DMS53 treated with DMSO at 0.1 percent for 48 hours (cell line): ENCODE measurements around the gene ADD2.
"Not testable (repeated sequence)": the region's sequence is repeated elsewhere in the genome, so short reads cannot be mapped to it uniquely, and the experiment has no call there.

Experiments
- DNase-seq: peaks from one replicate; lab custom pipeline; 2025; ENCODE audit not compliant: unreplicated experiment; lab: John Stamatoyannopoulos, UW

ADD2 gene

DNA sequence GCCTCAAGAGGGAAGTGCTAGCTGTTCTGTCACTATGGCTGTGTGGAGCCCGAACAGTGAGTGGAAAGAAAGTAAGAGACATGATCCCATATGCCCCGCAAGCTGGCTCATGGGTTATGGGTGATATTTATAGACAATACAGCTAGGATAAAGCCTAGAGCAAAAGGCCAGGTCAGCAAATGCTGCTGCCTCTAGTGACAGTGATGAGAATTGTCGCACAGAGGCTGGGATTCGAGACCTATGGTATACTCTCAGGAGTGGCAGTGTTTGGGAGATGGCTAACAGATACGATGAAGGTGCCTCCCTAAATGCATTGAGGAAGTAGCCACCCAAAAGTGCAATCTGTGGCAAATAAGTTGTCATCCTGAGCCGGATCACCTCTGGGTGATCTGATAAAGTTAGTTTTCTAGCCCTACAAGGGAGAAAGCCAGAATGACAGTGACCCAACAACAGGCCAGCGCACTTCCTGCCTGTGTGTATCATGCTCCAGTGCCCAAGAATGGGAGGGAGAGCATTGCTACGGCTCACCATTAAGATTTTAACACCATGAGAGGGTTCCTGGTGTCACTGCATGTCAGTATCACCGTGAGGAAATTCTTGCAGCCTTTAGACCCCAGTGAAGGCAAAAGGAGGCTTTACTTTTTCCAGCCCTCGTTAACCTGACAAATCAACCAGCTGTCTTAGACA is 122.1 kb downstream of the ADD2 start:
- no peak for DNase-seq

DNA sequence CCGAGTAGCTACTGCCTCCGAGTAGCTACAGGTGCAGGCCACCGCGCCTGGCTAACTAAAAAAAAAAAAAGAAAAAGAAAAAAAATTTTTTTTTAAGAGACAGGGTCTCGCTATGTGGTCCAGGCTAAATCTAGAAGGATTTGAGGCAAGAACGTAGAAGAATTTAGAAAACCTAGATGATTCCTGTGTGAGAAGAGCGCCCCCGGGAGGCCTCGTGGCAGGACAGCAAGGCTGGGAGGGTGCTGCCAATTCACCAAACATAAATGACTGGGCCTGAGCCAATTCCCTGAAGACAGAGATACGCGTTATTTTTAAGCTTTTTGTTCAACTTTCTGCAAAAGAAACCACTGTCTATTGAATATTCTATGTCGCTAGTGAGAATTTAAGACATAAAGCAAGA is 124.3 kb downstream of the ADD2 start:
- DNase-seq = peak; percentile 38

DNA sequence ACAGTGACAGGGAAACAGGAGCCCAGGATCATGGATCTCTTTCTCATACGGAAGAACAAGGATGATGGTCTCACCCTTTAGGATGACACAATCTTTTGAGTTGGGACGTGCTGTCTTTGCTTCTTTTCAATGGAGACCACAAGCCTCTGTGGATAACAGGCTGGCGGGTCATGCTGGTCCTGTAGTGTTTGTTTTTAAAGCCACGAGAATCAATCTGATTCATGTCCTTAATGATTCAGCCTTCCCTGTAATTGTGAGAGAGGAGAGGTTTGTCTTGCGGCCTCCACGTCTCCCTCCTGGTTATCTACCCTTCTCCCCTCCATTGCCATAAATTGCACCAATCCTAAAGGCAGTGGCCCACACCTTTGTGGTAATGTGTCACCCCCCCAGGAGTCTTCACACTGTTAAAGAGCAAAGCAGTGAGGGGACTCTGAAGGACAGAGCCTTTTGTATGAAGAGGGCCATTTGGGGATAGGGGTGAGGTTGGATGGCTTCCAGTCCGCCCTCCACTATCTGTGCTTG is 126.7 kb downstream of the ADD2 start:
- no peak for DNase-seq

DNA sequence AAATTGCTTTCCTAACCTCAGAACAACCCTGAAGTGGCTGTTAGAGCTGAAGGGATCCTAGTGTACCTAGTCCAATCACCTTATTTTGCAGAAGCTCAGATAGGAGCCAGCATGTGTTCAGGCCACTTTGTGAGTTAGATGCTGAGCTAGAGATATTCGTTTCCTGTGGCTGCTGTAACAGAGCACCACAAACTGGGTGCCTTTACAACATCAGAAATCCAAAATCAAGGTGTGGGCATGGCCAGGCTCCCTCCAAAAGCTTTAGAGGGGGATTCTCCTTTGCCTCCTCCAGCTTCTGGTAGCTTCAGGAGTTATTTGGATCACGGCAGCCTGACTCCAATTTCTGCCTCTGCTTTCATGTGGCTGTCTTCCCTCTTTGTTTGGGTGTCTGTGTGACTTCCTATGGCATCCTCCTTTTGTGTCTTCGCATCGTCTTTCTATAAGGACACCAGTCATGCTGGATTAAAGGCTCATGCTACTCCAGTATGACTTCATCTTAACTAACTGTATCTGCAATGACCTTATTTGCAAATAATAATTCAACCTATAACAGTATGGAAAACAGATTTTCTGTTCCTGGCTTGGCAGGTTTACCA is 128.1 kb downstream of the ADD2 start:
- DNase-seq = no peak

DNA sequence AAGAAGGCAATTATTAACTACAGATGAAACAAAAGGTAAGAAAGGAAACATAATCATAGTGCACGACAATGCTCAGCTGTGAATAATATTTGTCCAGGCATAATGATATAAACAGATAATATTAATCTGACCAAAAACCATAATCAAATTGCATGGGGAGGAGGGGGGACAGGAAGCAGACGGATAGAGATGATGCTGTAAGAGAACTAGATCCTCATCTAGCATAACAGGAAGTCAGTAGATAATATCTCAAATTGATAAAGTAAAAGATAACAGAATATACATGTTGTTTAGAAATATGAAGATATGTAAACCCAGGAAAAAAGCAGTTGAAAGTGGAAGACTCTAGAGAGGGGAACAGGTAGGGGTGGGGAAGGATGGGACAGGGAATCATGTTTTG is 129.4 kb downstream of the ADD2 start:
- no peak for DNase-seq

DNA sequence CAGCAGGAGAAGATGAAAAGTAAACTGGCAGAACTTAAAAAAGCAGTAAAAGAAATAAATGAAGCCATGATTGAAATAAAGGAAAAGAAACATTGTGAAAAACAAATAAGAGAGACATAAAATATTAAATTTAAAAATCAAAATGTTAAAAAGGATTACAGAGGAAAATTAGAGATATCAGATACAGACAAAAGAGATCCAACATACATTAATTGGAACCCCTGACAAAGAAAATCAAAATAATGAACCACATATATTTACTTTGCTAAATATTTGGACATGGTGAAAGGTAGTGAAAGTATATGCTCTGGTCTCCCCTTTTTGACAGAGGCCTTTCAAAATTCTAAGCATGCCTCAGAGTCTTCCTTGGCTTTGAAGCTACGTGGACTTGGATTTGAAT is 134.5 kb downstream of the ADD2 start:
- no peak for DNase-seq

DNA sequence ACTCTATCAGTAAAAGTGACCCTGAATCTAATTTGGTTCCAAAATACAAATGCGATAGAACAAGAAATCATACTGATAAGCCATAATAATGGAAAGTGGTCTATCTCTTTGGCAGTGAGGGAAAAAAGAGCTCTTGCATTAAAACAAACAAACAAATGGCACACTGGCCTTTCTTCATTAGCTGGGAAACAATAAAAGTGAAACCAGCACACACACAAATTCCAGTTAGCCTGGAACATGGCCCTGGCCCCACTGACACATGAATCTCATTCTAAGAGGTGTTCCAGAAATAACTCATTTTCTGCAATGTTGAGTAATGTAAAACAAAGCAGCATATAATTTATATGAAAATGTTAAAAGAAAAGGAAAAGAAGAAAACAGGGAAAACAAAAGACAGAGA is 135.0 kb downstream of the ADD2 start:
- DNase-seq = no peak

DNA sequence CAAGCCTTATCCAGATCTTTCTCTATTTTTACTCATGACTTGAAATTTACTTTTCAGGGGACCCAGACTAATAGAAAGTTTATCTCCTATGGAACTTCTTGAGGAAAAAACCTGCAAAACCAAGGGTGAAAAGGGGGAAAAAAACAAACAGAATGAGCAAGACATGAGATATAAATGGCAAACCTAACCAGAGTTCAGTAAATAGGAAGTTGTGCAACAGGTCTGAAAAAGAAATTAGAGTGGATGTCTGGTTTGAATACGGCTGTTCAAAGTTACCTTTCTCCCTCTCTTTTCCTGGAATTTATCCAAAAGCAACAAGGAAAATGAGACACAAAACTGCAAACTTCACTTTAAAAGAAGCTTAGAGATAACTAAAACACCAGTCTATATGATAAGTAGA is 135.6 kb downstream of the ADD2 start:
- DNase-seq = no peak

DNA sequence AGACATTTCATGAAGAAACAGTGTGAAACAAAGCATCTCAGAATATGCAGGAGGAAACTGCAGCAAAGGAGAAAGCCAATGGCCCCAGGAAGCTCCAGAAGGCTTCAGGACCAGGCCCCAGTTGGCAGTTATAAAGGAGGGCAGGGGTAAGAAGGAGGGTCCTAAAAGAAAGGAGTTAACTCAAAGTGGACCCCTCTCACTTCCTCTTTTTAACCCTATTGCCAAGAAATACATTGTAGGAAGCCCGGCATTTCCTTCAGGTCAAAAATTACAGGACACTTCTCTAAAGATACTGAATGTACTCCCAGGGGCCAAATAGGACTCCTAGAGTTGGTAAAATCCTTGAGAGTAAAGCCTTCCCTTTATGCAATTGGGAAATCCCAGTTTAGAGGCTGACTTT is 137.2 kb downstream of the ADD2 start:
- DNase-seq = no peak

DNA sequence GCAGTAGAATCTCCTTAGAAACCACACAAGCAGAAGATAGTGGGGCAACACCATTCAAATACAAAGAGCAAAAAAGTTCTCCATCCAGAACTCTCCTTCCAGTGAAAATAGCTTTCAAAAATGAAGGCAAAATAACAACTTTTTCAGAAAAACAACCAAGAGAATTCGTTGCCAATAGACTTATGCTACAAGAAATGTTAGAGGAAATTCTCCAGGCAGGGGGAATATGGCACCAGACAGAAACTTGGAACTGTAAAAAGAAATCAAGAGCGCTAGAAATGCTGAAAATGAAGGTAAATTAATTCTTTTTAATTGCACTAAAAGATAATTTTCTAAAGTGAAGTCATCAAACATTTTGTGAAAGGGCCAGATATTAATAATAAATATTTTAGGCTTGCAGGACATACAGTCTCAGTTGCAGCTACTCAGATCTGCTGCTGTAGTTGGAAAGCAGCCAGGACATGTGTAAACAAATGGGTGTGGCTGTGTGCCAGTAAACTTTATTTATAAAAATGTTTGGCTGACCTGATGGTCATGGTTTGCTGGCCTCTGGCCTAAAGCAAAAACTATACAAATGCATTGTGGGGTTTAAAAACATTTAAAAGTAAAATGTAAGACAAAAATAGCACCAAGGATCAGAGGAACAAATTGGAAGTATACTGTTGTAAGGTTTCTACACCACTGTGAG is 140.6 kb downstream of the ADD2 start:
- DNase-seq = peak; percentile 16

DNA sequence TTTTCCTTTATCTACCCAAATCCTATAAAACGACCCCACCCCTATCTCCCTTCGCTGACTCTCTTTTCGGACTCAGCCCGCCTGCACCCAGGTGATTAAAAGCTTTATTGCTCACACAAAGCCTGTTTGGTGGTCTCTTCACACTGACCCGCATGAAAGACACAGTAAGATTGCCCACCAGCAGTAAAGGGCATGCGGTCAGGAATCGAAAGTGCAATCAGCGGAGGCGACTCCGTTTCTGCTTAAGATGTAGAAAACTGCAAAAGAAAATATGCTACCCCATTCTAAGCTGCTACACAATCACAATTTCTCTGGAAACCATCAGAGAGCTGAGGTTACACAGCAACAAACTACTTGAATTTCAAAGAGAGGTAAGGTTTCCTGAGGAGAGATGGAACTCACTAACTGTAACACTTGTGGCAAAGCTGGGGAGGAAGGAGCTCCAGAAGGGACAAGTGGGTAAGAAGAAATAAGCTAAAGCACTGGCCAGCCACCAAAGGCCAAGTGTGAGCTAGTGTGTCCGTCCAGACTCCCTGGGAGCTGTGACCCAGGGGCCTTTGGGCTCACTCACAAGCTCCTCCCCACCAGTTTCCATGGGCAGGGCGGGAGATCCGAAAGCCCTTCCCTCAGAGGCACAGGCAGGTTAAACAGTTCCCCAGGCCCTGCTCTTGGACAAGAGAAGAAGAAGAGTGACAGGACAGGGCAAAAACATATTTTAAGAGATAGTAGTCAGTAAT is 141.6 kb downstream of the ADD2 start:
- no peak for DNase-seq

DNA sequence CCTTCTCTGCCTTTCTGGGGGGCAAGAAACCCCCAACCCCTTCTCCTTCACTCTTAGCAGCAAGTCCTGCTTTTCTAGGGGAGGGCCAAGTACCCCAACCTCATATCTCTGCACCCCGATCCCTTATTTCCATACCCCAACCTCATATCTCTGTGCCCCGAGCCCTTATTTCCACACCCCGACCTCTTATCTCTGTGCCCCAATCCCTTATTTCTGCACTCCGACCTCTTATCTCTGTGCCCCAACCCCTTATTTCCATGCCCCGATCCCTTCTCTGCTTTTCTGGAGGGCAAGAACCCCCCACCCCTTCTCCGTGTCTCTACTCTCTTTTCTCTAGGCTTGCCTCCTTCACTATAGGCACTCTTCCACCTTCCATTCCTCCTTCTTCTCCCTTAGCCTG is 146.5 kb downstream of the ADD2 start:
- DNase-seq = not testable (repeated sequence)

DNA sequence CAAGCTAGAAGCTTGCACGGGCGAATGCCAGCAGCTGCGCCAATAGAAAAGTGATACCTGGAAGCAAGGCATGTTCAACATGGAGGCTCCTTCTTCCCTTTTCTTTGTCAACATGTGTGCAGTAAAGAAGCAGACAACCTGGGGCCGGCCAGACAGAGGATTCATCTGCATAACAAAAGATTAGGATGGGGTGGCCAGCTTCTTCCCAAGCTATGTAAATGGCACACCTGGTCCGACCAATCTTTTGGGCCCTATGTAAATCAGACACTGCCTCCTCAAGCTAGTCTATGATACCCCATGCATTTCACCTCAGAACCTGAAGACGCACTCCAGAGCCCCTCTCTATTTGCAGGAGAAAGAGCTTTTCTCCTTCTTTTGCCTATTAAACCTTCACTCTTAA is 148.0 kb downstream of the ADD2 start:
- DNase-seq = no peak

DNA sequence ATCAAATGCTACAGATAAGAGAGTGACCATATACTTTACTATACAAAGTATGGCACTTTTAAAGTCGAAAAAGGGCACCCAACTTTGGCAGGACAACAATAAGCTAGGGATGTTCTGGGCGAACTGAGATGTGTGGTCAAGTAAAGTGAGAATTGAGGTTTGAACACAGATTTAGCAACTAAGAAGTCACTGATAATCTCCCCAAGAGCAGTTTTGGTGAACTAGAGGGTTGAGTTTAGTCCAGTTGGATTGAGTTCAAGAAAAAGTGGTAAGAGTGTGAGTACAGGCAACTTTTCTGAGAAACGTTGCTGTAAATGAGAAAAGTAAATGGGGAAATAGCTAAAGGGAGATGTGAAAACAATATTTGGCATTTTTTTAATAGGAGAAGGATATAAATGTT is 148.8 kb downstream of the ADD2 start:
- no peak for DNase-seq

DNA sequence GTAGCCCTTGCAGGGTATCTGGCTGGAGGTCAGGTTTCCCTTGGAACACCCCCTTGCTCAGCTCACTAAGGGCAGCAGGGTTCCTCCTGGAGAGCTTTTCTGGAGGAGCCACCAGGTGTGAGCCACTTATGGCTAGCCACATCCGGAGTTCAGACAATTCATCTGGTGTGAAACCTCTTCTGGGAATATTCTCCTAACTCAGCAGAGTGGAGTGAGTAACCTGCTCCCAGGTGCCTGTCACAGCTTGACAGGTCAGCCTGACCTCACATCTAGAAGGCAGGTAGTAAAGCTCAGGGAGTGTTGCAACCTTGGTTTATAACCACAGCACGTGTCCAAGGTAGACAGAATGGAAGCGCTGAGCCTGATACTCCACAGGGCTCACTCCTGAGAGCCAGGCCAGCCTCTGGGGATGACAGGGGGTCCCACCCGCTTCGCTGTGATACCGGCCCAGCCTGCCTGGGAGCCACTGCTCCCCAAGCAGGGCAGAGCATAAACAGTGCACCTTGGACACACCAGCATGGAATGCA is 151.8 kb downstream of the ADD2 start:
- peak; percentile 96 for DNase-seq

DNA sequence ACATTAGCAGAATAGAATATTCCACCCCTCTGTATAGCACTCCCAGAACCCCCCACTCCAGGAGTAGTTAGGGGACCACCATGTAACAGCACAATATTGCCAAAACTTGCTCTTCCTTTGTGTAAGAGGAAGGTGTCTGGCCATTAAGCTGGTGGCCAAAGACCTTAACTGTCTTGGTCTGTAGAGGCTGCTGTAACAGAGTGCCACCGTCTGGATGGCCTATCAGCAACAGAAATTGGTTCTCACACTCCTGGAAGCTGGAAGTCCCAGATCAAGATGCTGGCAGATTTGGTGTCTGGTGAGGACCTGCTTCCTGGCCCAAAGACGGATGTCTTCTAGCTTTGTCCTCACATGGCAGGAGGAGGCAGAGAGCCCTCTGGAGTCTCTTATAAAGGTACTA is 152.8 kb downstream of the ADD2 start:
- DNase-seq = no peak

DNA sequence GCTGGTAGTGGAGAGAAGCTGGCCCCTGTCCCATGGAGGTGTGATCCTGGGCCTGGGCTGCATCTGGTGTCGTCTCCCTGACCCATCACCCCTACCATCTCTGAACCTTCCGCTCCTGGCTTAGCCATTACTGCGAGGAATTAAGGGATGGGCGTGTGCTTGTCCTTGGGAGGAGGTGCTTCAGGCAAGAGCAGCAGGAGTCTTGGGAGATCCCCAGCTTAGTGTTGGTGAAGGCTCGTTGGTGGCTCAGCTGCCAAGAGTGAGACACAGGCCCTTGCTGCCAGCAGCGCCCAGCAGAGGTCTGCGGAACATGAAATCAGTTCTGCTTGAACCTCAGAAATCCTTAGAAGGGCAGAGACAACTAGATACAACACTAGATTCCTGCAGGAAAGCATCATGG is 154.5 kb downstream of the ADD2 start:
- DNase-seq = no peak

DNA sequence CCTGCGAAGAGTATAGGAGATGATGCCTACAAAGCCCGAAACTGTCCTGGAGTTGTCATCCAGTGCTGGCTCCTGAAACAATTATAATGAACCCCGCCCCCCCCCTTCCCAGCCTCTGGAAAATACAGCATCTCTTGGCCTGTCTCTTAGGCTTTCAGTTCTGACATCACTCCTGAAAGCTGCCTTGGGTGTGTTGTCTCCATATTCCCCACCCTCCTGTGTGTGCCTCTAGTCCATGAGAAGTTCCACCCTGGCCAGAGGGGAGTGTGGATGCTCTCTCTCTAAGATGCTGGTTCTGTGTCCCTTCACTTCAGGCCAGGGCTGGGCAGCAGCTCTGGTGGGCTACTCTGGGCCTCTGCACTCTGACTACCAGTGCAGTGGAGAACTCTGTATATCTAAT is 155.4 kb downstream of the ADD2 start:
- DNase-seq = no peak

DNA sequence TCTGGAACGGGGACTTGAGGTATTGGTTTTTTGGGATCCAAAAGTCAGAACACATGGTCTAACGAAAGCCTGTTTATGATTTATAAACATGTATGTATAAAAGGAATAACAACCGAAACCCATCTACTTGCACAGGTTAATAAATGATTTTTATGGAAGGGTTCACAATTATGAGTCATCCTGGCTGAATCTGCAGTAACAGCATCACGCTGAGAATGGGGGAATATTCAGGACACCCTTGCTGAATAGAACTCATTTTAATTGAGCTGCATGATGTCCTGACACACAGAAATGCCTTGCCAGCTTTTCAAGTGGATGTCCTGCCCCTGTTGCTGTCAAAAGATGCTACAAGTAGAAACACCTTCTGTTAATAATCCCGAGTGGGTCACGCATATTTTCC is 159.6 kb downstream of the ADD2 start:
- DNase-seq = no peak

DNA sequence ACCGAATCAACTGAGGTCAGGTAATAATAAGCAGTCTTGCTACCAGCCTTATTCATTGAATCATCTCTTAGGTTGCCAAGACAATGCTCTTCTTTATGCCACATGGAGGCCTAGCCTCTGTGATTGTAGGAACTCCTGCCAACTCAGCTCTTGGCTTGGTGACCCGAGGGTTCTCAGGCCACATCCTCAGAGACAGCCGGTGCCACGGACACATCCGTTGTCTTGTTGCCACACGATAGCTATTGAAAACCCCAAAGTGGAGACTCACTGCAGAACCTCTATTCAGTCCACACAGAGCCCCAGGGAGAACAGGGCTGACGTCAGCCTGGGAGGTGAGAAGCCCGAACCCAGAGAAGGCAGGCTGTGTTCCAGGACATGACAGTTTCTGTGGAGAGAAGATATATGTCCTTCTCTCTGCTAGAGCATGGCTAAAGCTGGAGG is 160.9 kb downstream of the ADD2 start:
- DNase-seq = no peak
